Naive thymus-derived CD4-positive, alpha-beta T cell (primary cell): ENCODE measurements around the gene LMAN2L. TPM values are rescaled to one million over a fixed set of nuclear protein-coding genes. Genes with fewer than 3 reads are reported as not detected.

Source experiments
- polyA plus RNA-seq, 2 donors: library from polyadenylated mRNA; unstranded; fragments of 300-500 nt; fragmentation: Illumina TruSeq; gene quantifications; one replicate each; pipeline ENCODE4 v1.2.3, GENCODE V29; 2021
- total RNA-seq, 6 experiments: library from RNA in 5 of 6; stranded (reverse) in 5 of 6; gene quantifications; 1 replicate in 5 of 6; 2 replicates in 1 of 6; pipeline ENCODE4 v1.2.3 and lab custom pipeline; 2021 to 2026

LMAN2L gene
- total and polyA plus RNA-seq, 7 experiments from 2014 or later, result 5.0 to 28.4 (median 10.2) TPM

Other genes with a start within 250 kb of the LMAN2L start
- gene NEURL3, start 234.7 kb downstream of the LMAN2L start, total RNA-seq, result 1 to 10 TPM in 1 of 5 experiments, under 1 TPM in 2, not detected in 2; 0.27 to 1.3 (median 0.43) TPM
- not detected for gene NEURL3, start 234.7 kb downstream of the LMAN2L start, polyA plus RNA-seq
- gene ARID5A, start 203.3 kb downstream of the LMAN2L start, total RNA-seq, result 100 to 1,000 TPM in 3 of 5 experiments, 10 to 100 TPM in 2; 82.4 to 182 (median 113) TPM
- 100 to 1,000 TPM in 1 of 2 donors, 10 to 100 TPM in 1; 52.2 to 111 TPM for gene ARID5A, start 203.3 kb downstream of the LMAN2L start, polyA plus RNA-seq
- gene KANSL3, start 101.8 kb downstream of the LMAN2L start, total RNA-seq, result 10 to 100 TPM; 54.0 to 65.0 (median 55.9) TPM
- gene KANSL3, start 101.8 kb downstream of the LMAN2L start, polyA plus RNA-seq, result 10 to 100 TPM; 13.5 to 22.7 TPM
- gene FER1L5, start 97.3 kb downstream of the LMAN2L start, total RNA-seq, result not detected
- under 1 TPM in 1 of 2 donors, not detected in 1; 0.02 TPM for gene FER1L5, start 97.3 kb downstream of the LMAN2L start, polyA plus RNA-seq
- gene CNNM4, start 20.8 kb upstream of the LMAN2L start, total RNA-seq, result 1 to 10 TPM; 4.6 to 9.5 (median 5.5) TPM
- gene CNNM4, start 20.8 kb upstream of the LMAN2L start, polyA plus RNA-seq, result 1 to 10 TPM; 1.4 to 2.0 TPM
- 10 to 100 TPM; 32.1 to 51.5 (median 44.6) TPM for gene CNNM3, start 76.2 kb upstream of the LMAN2L start, total RNA-seq
- gene CNNM3, start 76.2 kb upstream of the LMAN2L start, polyA plus RNA-seq, result 1 to 10 TPM; 4.0 to 5.8 TPM
- gene ANKRD23, start 104.0 kb upstream of the LMAN2L start, total RNA-seq, result 10 to 100 TPM in 4 of 5 experiments, 1 to 10 TPM in 1; 9.4 to 19.8 (median 17.8) TPM
- gene ANKRD23, start 104.0 kb upstream of the LMAN2L start, polyA plus RNA-seq, result under 1 TPM; 0.64 to 0.87 TPM
- gene ANKRD39, start 118.0 kb upstream of the LMAN2L start, total RNA-seq, result 10 to 100 TPM; 12.0 to 38.4 (median 16.4) TPM
- 10 to 100 TPM; 15.6 to 19.9 TPM for gene ANKRD39, start 118.0 kb upstream of the LMAN2L start, polyA plus RNA-seq
- gene SEMA4C, start 130.0 kb upstream of the LMAN2L start, total RNA-seq, result 10 to 100 TPM; 33.5 to 74.7 (median 44.1) TPM
- gene SEMA4C, start 130.0 kb upstream of the LMAN2L start, polyA plus RNA-seq, result 1 to 10 TPM; 3.1 to 5.1 TPM
- gene FAM178B, start 246.5 kb upstream of the LMAN2L start, total RNA-seq, result 1 to 10 TPM in 2 of 5 experiments, under 1 TPM in 2, not detected in 1; 0.97 to 2.1 (median 1.1) TPM
- under 1 TPM; 0.49 to 0.97 TPM for gene FAM178B, start 246.5 kb upstream of the LMAN2L start, polyA plus RNA-seq